IMR-90 (cell line): ENCODE measurements around the gene GPR137. TPM values are rescaled to one million over a fixed set of nuclear protein-coding genes. Genes with fewer than 3 reads are reported as not detected.

Experiments used
- ATAC-seq: fragments of 200-7000 bp; cut with Tn5 transposase; 2 replicates; pipeline ENCODE4 v1.9.1; 2020; ENCODE audit warnings: low read depth, mild to moderate bottlenecking, moderate library complexity
- BruUV-seq: library from RNA; stranded (reverse); fragments of 400-500 nt; replicated peaks from 2 replicates; lab custom pipeline; 2021; lab: Mats Ljungman, UMichigan
- CTCF ChIA-PET: fragments of 300-600 bp; formaldehyde crosslinking; extraction: SDS; loops from one replicate; lab custom pipeline; 2021; ENCODE audit warnings: antibody characterized with exemption; lab: Yijun Ruan, JAX
- POLR2A ChIA-PET: fragments of 300-600 bp; sonication (Branson Sonifier 250); formaldehyde crosslinking; loops from one replicate; lab custom pipeline; 2022; ENCODE audit warnings: antibody characterized with exemption; ENCODE audit not compliant: unreplicated experiment; lab: Charles Lee
- DNase-seq: peaks from one replicate; pipeline ENCODE4 v3.0.0; 2013
- H2AFZ ChIP-seq: replicated peaks from 2 replicates; pipeline ENCODE3; 2013; ENCODE audit warnings: low read length, mild to moderate bottlenecking; ENCODE audit not compliant: poor library complexity
- H2AK5ac ChIP-seq: 2 replicates; pipeline ENCODE4 v1.6.1; 2013; ENCODE audit warnings: low read depth, low read length, inconsistent platforms
- H2AK9ac ChIP-seq: replicated peaks from 2 replicates; pipeline ENCODE3; 2013; ENCODE audit warnings: mild to moderate bottlenecking, low read depth, low read length, moderate library complexity; ENCODE audit not compliant: poor library complexity
- H2BK120ac ChIP-seq: 2 replicates; pipeline ENCODE4 v1.6.1; 2013; ENCODE audit warnings: low read depth, low read length, inconsistent platforms
- H2BK15ac ChIP-seq: 3 replicates; pipeline ENCODE4 v1.6.1; 2013; ENCODE audit warnings: low read depth, low read length, inconsistent platforms
- H2BK20ac ChIP-seq: 2 replicates; pipeline ENCODE4 v1.6.1; 2013; ENCODE audit warnings: low read depth, mild to moderate bottlenecking, inconsistent platforms, low read length, moderate library complexity
- H2BK5ac ChIP-seq: 2 replicates; pipeline ENCODE4 v1.6.1; 2013; ENCODE audit warnings: mild to moderate bottlenecking, low read depth, low read length, inconsistent platforms; ENCODE audit not compliant: poor library complexity, severe bottlenecking
- H3K14ac ChIP-seq: replicated peaks from 2 replicates; pipeline ENCODE4 v1.6.1; 2013; ENCODE audit warnings: low read depth, low read length, inconsistent platforms
- H3K18ac ChIP-seq: 2 replicates; pipeline ENCODE4 v1.6.1; 2013; ENCODE audit warnings: low read depth, low read length, control low read depth
- H3K23ac ChIP-seq: 2 replicates; pipeline ENCODE4 v1.6.1; 2013; ENCODE audit warnings: low read depth, low read length, inconsistent platforms
- H3K27ac ChIP-seq: 2 replicates; pipeline ENCODE4 v1.5.1; 2013; ENCODE audit warnings: mild to moderate bottlenecking, control low read depth, low read length; ENCODE audit not compliant: insufficient read depth
- H3K27me3 ChIP-seq: 2 replicates; pipeline ENCODE4 v1.6.1; 2013; ENCODE audit warnings: low read length; ENCODE audit not compliant: control insufficient read depth, insufficient read depth
- H3K36me3 ChIP-seq: 2 replicates; pipeline ENCODE4 v1.6.1; 2013; ENCODE audit warnings: low read length, mixed read lengths; ENCODE audit not compliant: control insufficient read depth, insufficient read depth
- H3K4ac ChIP-seq: 2 replicates; pipeline ENCODE4 v1.6.1; 2013; ENCODE audit warnings: low read depth, low read length, inconsistent platforms
- H3K4me1 ChIP-seq: 2 replicates; pipeline ENCODE4 v1.6.1; 2013; ENCODE audit warnings: low read length, mixed read lengths; ENCODE audit not compliant: control insufficient read depth, insufficient read depth
- H3K4me2 ChIP-seq: 2 replicates; pipeline ENCODE4 v1.6.1; 2013; ENCODE audit warnings: low read depth, mild to moderate bottlenecking, control low read depth, low read length, moderate library complexity
- H3K4me3 ChIP-seq: 2 replicates; pipeline ENCODE4 v1.5.1; 2013; ENCODE audit warnings: low read depth, mild to moderate bottlenecking, control low read depth, low read length, moderate library complexity; ENCODE audit not compliant: insufficient read depth
- H3K56ac ChIP-seq: 2 replicates; pipeline ENCODE4 v1.6.1; 2013; ENCODE audit warnings: low read length, inconsistent platforms; ENCODE audit not compliant: insufficient read depth; ENCODE audit errors: extremely low read depth
- H3K79me1 ChIP-seq, 2 experiments: 2 replicates each; pipeline ENCODE4 v1.6.1; 2013; ENCODE audit warnings: low read length in 2 of 2, inconsistent platforms in 1 of 2, low read depth in 1 of 2
- H3K9ac ChIP-seq: 2 replicates; pipeline ENCODE4 v1.6.1; 2013; ENCODE audit warnings: low read depth, low read length, control low read depth
- H3K9me1 ChIP-seq: 2 replicates; pipeline ENCODE4 v1.6.1; 2013; ENCODE audit warnings: low read length, inconsistent platforms; ENCODE audit not compliant: insufficient read depth
- H3K9me3 ChIP-seq: 2 replicates; pipeline ENCODE4 v1.6.1; 2013; ENCODE audit warnings: low read length; ENCODE audit not compliant: control insufficient read depth, insufficient read depth
- H4K20me1 ChIP-seq: 2 replicates; pipeline ENCODE4 v1.6.1; 2013; ENCODE audit warnings: low read length, inconsistent platforms; ENCODE audit not compliant: insufficient read depth
- H4K5ac ChIP-seq: 2 replicates; pipeline ENCODE4 v1.6.1; 2013; ENCODE audit warnings: mild to moderate bottlenecking, low read depth, low read length, control low read depth
- H4K8ac ChIP-seq, 2 experiments: 2 replicates each; pipeline ENCODE4 v1.6.1; 2013; ENCODE audit warnings: low read depth in 2 of 2, low read length in 2 of 2, control low read depth in 1 of 2, inconsistent platforms in 1 of 2
- H4K91ac ChIP-seq: 2 replicates; pipeline ENCODE4 v1.6.1; 2013; ENCODE audit warnings: low read depth, low read length, inconsistent platforms; ENCODE audit not compliant: insufficient read depth
- BHLHE40 ChIP-seq: fragments of 150-350 bp; IDR thresholded peaks from 2 replicates; pipeline ENCODE4 v1.6.1; 2016; ENCODE audit warnings: mild to moderate bottlenecking, low read depth, low read length
- CEBPB ChIP-seq: IDR thresholded peaks from 2 replicates; pipeline ENCODE4 v1.6.1; 2012; ENCODE audit warnings: low read depth, low read length, improper control_type of control experiment
- CHD1 ChIP-seq: IDR thresholded peaks from 2 replicates; pipeline ENCODE4 v1.6.1; 2012; ENCODE audit warnings: low read depth, low read length, improper control_type of control experiment
- CTCF ChIP-seq: conservative IDR thresholded peaks from 2 replicates; pipeline ENCODE4 v1.5.1; 2012; ENCODE audit warnings: mild to moderate bottlenecking, low read depth, low read length, improper control_type of control experiment
- FOS ChIP-seq: fragments of 150-350 bp; IDR thresholded peaks from 2 replicates; pipeline ENCODE4 v1.6.1; 2016; ENCODE audit warnings: low read depth, low read length
- MAFK ChIP-seq: IDR thresholded peaks from 2 replicates; pipeline ENCODE4 v1.6.1; 2012; ENCODE audit warnings: low read depth, low read length, improper control_type of control experiment
- MAZ ChIP-seq: IDR thresholded peaks from 2 replicates; pipeline ENCODE4 v1.6.1; 2012; ENCODE audit warnings: low read depth, mild to moderate bottlenecking, low read length, improper control_type of control experiment, moderate library complexity, borderline replicate concordance
- MXI1 ChIP-seq: IDR thresholded peaks from 2 replicates; pipeline ENCODE4 v1.6.1; 2012; ENCODE audit warnings: low read depth, mild to moderate bottlenecking, low read length, moderate library complexity, borderline replicate concordance
- NFE2L2 ChIP-seq: fragments of 150-350 bp; IDR thresholded peaks from 2 replicates; pipeline ENCODE4 v1.6.1; 2016; ENCODE audit warnings: low read depth, mild to moderate bottlenecking, low read length
- POLR2A ChIP-seq: IDR thresholded peaks from 2 replicates; pipeline ENCODE4 v1.6.1; 2012; ENCODE audit warnings: mild to moderate bottlenecking, low read depth, low read length
- RAD21 ChIP-seq: IDR thresholded peaks from 2 replicates; pipeline ENCODE4 v1.6.1; 2012; ENCODE audit warnings: low read length, improper control_type of control experiment
- RCOR1 ChIP-seq: IDR thresholded peaks from 2 replicates; pipeline ENCODE4 v1.6.1; 2012; ENCODE audit warnings: mild to moderate bottlenecking, low read length, improper control_type of control experiment; ENCODE audit not compliant: insufficient replicate concordance
- RFX5 ChIP-seq: IDR thresholded peaks from 2 replicates; pipeline ENCODE4 v1.8.0; 2012; ENCODE audit warnings: low read depth, mild to moderate bottlenecking, low read length, moderate library complexity
- SMC3 ChIP-seq: fragments of 150-350 bp; IDR thresholded peaks from 2 replicates; pipeline ENCODE4 v1.6.1; 2016; ENCODE audit warnings: low read depth, mild to moderate bottlenecking, antibody characterized with exemption, low read length, moderate library complexity
- USF2 ChIP-seq: fragments of 150-350 bp; IDR thresholded peaks from 2 replicates; pipeline ENCODE4 v1.6.1; 2017; ENCODE audit warnings: mild to moderate bottlenecking, antibody characterized with exemption, low read length, low read depth
- WGBS, 2 experiments: methylation state at CpG; one replicate each; pipeline versions ENCODE4 v1.1.5 to v1.1.7; 2013; ENCODE audit warnings: missing lambda C conversion rate in 2 of 2; ENCODE audit not compliant: insufficient read length in 1 of 2; ENCODE audit errors: extremely low coverage in 2 of 2; 5-methylcytosine and 5-hydroxymethylcytosine counted together
- dilution Hi-C: fragments of 300-500 bp; cut with HindIII; formaldehyde crosslinking; loops from one replicate; pipeline ENCODE4 v1.14.3; 2018; ENCODE audit warnings: low sequenced_read_pairs; ENCODE audit not compliant: unreplicated experiment
- in situ Hi-C: fragments of 300-500 bp; cut with MboI; formaldehyde crosslinking; loops from 3 replicates; pipeline ENCODE4 v1.14.3; 2019; ENCODE audit warnings: low sequenced_read_pairs, inconsistent platforms, mixed read lengths
- intact Hi-C: fragments of 100-400 bp; cut with micrococcal nuclease; formaldehyde crosslinking; loops from 2 replicates; pipeline ENCODE4 v1.10.0; 2022
- polyA plus RNA-seq, 3 experiments: library from polyadenylated mRNA; depleted of rRNA; stranded (reverse); fragments of >200 nt; gene quantifications; 2 replicates each; pipeline ENCODE4 v1.2.3, GENCODE V29; 2012; ENCODE audit warnings: low replicate concordance in 1 of 3
- total RNA-seq: library from RNA; depleted of rRNA; stranded (reverse); fragments of >200 nt; gene quantifications from 2 replicates; pipeline ENCODE4 v1.2.3, GENCODE V29; 2012
- TF ChIP-seq, protein P1 (sequence below): fragments of 150-350 bp; IDR thresholded peaks from 2 replicates; pipeline ENCODE4 v1.6.1; 2016; ENCODE audit warnings: low read depth, mild to moderate bottlenecking, low read length, moderate library complexity, borderline replicate concordance

GPR137 gene
- total and polyA plus RNA-seq, 2 of the 4 experiments (the other 2 are of a cell fraction), result 3.6 to 26.0 TPM

DNA sequence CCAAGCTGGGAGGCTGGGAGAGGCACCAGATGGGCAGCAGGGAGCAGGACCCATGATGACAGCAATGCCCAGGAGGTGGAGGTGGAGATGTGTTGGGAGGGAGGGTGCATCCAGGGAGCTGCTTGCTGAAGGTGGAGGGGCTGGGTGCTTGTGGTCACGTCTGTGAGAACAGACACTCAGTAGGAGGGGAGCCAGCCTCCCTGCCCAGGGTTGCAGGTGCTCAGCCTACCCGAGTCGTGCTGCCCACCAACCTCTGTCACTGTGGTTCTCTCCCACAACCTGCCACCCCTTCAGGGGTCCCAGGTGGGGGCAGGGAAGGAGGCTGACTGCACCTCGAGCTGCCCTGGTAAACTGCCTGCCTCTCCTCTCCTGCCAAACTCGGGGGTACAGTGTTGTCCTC, 37.7 kb downstream of the GPR137 start:
- no peak for ATAC-seq
- POLR2A ChIA-PET, result no interaction called here
- CTCF ChIA-PET, result no interaction called here

More for the DNA sequence above, 37.7 kb downstream of the GPR137 start:
- Histone ChIP-seq H3K4ac (no peak overlapping the region), H4K20me1 (no peaks in the 10 kb centered on the region; the same call in 1 of the 2 replicates), H3K18ac (no peak overlapping the region), H2AFZ (peak overlapping the region; percentile 11), H2BK15ac (no peak overlapping the region), H3K27ac (no peak overlapping the region), H4K91ac (no peak overlapping the region), H3K23ac (no peak overlapping the region), H3K9ac (no peak overlapping the region), H2BK20ac (no peak overlapping the region), H4K5ac (no peak overlapping the region), H3K4me1 (peaks cover 10% of the 10 kb centered on the region), H3K4me2 (no peak overlapping the region), H3K9me3 (0 out of 2 replicates have a peak, but pooled peaks cover 2% of the 10 kb centered on the region), H2BK5ac (peak overlapping the region; percentile 16), H2AK5ac (no peak overlapping the region; the same call in 1 of the 2 replicates), H4K8ac (no peak overlapping the region), H3K4me3 (no peak overlapping the region), H3K56ac (no peak overlapping the region), H3K79me1 (peaks cover 7 to 22% of the 10 kb centered on the region in 2 experiments), H3K27me3 (no peaks in the 10 kb centered on the region; the same call in 1 of the 2 replicates), H2AK9ac (peak overlapping the region; percentile 50), H3K14ac (no peak overlapping the region), H2BK120ac (no peak overlapping the region), H3K36me3 (peaks cover 22% of the 10 kb centered on the region), H3K9me1 (peaks cover 14% of the 10 kb centered on the region)
- TF ChIP-seq MXI1 (no peak), CTCF (no peak), RCOR1 (no peak), NFE2L2 (no peak), CEBPB (no peak), SMC3 (no peak), BHLHE40 (no peak), CHD1 (no peak), USF2 (no peak), MAZ (no peak), FOS (no peak), RFX5 (no peak), RAD21 (no peak), POLR2A (no peak), MAFK (no peak)
- TF ChIP-seq, protein P1, sequence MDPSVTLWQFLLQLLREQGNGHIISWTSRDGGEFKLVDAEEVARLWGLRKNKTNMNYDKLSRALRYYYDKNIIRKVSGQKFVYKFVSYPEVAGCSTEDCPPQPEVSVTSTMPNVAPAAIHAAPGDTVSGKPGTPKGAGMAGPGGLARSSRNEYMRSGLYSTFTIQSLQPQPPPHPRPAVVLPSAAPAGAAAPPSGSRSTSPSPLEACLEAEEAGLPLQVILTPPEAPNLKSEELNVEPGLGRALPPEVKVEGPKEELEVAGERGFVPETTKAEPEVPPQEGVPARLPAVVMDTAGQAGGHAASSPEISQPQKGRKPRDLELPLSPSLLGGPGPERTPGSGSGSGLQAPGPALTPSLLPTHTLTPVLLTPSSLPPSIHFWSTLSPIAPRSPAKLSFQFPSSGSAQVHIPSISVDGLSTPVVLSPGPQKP, result no peak
- no peak for DNase-seq
- in situ Hi-C loops, result no loop called here
- no CpG with 5 or more reads among the region's 5 CpGs for WGBS, 2 experiments
- dilution Hi-C loops, result no loop called here
- intact Hi-C loops, result no loop called here
- BruUV-seq, result no TSS peak
